ENCODE data around the gene NDUFA8.

DNA sequence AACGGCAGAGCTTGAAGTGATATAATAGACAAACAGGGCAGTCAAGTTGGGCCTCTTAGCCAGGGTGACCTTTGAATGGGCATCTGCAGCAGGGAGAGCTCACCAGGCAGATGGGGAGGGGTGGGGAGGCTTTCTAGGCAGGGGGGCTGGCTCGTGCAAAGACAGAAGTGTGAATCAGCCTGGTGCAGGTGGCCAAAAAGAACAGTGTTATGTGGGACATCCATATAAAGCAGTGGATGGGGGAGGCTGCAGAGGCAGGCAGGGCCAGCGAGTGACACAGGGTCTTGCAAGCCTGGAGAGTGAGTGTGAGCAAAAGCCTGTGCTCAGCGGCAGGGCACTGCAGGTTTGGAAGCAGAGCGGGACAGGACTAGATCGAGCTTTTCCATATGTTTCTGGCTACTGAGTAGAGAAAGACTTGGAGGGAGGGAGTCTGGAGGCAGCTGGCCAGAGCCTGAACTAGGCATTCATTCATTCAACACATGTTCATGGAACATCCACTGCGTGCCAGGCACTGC, 52.2 kb downstream of the NDUFA8 start:
- TF ChIP-seq EZH2phosphoT487 (IDR thresholded peaks at IDR 0.05; ENCODE audit: insufficient read depth, low read depth) (no peak), EZH2 (IDR thresholded peaks at IDR 0.05; ENCODE audit: insufficient read depth, poor library complexity, severe bottlenecking) (no peak)

All from GM23248 (cell line).